ENCODE results near the gene SAPCD1.

SAPCD1 gene

DNA sequence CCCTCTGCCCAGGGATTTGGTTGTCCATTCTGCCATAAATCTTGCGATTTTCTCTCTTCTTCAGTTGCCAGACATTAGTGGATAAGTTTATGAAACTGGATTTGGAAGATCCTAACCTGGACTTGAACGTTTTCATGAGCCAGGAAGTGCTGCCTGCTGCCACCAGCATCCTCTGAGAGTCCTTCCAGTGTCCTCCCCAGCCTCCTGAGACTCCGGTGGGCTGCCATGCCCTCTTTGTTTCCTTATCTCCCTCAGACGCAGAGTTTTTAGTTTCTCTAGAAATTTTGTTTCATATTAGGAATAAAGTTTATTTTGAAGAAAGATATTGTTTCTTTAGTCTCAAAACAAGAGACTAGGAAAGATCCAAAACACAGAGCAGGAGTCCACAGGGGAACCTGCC, at the start of gene SAPCD1:
TSS of gene SAPCD1 (plus strand) at position 301 of the 400 bp plus-strand sequence. CDS start 399 bp downstream, outside the sequence.
- DNase-seq: no peak

DNA sequence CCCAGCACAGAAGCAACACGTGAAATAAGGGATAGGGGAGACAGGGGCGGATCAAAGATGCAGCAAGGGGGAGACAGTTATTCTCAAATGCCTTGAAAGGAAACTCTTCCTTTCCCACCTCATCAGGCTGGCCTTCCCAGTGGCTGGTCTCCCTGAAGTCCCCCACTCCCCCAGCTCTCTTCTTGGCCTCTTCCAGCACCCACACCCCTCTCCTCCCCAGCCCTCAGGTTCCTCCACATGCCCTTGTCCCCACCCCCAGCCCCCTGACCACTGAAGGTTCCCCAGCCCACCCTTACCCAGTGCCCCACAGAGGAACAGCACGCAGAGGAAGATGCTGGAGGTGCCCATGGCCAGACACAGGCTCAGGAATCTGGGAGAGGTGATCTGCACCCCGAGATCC, 49.0 kb upstream of the SAPCD1 start:
- DNase-seq: no peak

DNA sequence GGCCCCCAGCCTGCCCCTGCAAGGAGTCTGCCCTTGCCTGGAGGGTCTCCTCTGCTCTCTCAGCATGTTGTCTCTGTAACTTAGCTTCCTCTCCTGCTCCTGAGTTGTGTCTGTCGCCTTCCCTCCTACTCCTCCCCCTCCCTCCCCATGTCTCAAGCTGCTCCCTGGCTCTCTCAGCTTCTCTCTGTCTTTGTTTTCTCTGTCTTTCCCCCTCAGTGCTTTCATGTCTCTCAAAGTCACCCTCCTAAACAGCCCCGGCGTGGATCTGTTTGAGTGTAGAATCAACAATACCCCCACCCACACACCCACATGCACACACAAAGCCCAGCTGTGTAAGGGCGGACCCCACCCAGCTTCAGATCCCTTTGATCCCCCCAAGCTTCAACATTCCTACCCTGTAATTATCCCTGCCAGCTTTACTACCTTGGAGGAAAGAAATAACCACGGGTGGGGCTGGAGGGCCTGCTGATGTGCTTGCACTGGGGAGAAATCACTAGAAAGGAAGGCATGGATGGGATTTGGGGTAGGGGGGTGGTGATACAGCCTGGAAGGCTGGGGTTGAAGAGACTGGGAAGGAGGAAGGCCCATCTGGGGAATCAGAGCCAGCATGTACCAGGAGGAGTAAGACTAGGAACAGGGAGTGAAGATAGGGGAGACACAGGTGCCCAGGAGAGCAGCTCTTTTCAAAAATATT, 48.3 kb upstream of the SAPCD1 start:
- DNase-seq: no peak

DNA sequence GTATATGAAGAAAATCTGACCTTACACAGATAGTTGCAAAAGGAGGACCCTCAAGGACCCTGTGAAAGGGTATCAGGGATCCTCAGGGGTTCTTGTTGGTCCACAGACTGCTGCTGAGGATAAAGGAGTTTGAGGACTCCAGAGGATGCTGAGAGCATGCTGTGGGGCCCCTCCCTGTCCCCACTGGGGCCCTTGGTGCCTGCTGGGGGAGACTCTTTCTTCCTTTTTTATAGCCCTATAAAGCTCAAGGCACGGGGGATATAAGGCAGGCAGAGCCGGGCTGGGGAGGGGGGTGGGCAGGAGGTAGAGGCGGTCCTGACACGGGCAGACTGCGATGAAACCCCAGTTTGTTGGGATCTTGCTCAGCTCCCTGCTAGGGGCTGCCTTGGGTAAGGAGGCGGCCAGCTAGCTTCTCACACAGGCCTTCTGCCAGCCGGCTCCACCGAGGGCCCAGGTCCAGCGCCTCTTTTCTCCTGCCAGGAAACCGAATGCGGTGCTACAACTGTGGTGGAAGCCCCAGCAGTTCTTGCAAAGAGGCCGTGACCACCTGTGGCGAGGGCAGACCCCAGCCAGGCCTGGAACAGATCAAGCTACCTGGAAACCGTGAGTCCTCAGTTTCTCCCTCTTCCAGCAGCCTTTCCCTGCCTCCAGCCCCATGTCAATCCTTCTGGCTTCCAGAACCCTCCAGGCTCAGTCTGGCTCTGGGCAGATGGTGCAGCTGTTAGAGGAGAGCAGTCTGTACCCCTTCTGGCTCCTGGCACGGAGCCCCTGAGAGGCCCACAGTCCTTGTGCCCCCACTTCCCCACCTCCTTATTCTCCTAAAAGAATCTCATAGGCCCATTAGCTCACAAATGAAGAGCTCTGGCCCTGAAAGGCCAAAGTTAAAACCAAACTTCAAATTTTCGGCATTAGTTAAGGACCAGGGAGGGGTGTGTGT, 47.2 kb upstream of the SAPCD1 start, which contains the start of gene LY6G6D:
TSS of gene LY6G6D (plus strand) at position 327 of the 937 bp plus-strand sequence. CDS start at position 335, 8 bp downstream.
- no peak for DNase-seq

- no peak for DNase-seq
Measured at GRCh38 chr6:31717499-31718222, 44.8 kb upstream of the SAPCD1 start.

DNA sequence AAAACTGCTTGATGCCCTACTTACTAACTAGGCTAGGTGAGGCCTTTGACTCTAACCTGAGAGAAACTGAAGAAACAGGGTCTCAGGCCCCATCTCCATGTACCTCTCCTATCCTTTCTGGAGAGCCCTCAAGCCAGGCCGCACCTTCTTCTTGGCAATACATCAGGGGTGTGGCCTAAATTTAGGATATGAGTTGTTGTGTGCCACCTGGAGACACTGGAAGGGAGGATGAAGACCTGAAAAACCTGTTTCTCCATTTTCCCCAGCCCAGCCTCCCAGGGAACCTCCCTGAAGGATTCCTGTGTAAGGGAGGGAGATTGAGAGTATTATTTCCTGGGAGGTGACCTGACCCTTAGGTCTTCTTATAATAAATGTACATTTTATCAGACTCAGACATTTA, 44.2 kb upstream of the SAPCD1 start:
- DNase-seq: no peak

DNA sequence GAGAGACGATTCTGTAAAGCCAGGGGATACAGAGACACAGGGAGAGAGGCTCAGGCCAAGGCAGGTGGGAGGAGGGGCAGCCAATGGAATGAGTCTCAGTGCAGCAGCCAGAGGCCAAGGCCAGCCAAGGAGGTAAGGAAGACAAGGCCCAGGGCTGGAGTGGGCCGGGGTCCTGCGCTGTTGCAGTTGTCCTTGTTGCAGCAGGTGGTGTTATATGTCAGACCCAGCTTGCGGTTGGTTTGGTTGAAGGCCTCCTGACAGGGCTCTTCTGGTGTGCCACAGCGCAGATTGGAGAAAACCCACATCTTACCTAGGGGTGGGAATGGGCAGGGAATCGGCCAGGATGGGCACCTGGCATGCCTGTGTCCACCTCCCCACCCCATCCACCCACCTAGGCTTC, 43.5 kb upstream of the SAPCD1 start:
- DNase-seq: no peak

GRCh38 chr6:31720196-31720770, 42.2 kb upstream of the SAPCD1 start:
- DNase-seq: no peak

- no peak for DNase-seq
Measured at GRCh38 chr6:31721351-31722020, 41.0 kb upstream of the SAPCD1 start, which contains the start of gene LY6G6C. Gene LY6G6C (minus strand): TSS chr6:31721746. CDS start chr6:31721679, 67 bp downstream.

DNA sequence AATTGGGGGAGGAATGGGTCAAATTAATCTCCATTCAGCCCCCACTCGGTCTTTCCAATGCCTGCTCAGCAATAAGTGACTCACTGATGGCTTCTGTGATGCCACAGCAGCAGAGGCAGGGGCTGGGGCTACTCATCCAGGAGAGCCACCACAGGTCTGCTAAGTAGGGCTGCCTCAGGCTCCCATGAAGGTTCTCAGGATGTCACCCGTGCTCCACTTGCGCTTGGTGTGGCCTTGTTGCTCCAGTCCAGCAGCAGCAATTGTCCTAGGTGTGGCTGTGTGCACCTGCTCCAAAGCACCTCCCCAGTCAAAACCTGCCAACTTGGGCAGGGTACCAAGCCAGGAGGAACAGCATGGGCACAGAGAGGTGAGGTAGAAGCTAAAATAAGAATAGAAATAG, 40.3 kb upstream of the SAPCD1 start:
- no peak for DNase-seq

GRCh38 chr6:31723245-31723979, 39.0 kb upstream of the SAPCD1 start, which contains the start of gene MPIG6B:
Gene MPIG6B (plus strand): TSS chr6:31723373. CDS start chr6:31723384, 11 bp downstream.
- no peak for DNase-seq

- DNase-seq: no peak
Measured at GRCh38 chr6:31723980-31724691, 38.3 kb upstream of the SAPCD1 start.

DNA sequence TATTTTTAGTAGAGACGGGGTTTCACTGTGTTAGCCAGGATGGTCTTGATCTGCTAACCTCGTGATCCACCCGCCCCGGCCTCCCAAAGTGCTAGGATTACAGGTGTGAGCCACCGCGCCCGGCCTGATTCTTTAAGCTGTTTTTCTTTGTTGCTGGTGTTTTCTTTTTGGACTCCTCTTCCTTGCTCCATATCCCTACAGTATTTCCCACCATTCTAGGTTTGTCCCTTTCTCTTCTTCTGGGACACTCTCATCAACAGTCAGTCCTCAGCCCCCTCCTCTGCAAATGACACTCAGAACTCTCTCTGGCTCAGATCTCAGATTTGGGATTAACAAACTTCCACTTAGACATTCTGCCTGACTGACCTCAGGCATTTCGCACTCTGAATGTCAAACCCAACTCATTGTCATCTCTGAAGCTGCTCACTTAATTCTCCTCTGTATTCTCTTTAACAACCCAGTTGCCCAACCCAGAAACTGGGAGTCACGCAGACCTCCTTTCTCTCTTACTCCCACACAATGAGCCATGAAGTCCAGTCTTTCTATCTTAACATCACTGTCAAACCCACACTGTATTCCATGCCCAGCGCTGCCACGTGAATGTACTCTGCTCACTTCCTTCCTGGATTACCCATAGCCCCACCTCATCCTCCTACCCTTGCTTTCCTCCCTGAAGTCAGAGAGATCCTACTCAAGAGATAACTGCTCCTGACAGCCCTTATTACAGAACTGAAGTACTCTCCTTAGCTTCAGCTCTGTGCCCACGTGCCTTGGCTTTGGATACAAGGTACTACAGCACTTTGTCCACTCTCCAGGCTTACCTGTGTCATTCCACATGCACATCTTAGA, 36.7 kb upstream of the SAPCD1 start:
- no peak for DNase-seq

- no peak for DNase-seq
Measured at GRCh38 chr6:31727034-31727716, 35.3 kb upstream of the SAPCD1 start.

DNA sequence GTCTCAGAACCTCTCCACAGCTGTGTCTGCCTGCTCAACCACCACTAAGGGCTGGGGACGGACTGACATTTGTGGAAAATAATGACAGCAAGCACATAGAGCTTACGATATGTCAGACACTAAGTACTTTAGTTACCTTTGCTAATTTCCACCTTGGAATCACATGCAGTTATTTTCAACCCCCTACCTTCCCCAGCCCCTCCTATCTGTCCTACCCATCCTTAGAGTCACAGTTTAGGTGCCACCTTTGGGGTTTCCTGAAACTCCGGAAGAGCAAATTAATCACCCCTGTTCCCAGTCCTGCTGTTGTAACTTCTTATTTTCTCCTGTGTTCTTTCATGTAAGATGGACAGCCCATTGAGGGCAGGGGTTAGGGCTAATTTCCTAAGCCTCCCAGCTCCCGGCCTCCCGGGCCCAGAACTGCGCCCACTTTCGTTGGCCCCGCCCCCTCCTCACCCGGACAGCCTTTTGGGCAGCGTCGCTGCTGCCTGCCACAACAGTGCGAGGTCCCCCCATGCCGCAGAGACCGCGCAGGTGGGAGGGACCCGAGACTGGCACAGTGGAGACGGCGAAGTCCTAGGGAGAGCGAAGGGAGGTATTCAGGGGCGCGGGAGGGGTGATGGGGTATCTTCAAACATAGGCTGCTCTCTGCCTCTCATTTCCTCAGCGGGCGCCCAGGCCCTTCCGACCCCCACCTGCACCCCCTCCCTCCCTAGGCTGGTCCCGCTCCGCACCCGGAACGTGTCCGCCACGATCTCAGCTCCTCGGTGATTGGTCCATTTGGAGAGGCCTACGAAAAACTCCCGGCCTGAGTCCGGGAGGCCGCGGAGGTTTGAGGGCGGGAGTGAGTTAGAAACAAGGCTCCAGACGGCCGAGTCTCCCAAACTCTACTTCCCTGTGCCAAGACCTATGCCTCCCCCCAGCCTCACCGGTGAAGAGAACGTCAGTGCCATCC, 34.5 kb upstream of the SAPCD1 start:
- DNase-seq: no peak

- no peak for DNase-seq
Measured at GRCh38 chr6:31728767-31729514, 33.5 kb upstream of the SAPCD1 start, which contains the start of gene DDAH2. Gene DDAH2 (minus strand): TSS chr6:31729299. CDS start chr6:31729161, 138 bp downstream.

DNA sequence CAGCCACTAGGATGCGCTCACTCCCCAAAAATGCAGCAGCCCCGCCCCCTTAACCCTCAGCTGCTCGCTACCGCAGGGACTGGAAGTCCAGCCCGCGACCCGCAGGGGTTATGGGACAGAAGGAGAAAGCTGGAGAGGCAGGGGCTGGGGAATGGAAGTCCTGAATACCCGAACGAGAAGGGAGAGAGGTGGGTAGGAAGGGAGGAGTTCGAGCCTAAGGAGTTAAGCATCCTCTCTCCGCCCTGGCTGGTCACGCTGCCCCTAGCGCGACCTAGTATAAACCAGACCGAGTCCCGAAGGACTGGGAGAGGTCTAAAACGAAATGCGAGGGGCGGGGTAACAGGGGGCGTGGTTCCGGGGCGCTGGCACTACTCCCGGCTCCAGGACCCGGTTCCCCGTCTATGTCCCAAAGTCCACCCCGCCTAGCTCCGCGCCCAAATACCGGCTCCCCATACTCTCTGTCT, 32.9 kb upstream of the SAPCD1 start:
- peak; percentile 58 for DNase-seq

Data from DMS 273 treated with DMSO at 0.1 percent for 48 hours (cell line).